GM18526 (cell line): ENCODE measurements around the gene CCDC106.

Experiments used
- POLR2A ChIP-seq: IDR thresholded peaks from 3 replicates; pipeline ENCODE4 v1.6.1; 2011; ENCODE audit not compliant: insufficient read length; ENCODE audit errors: extremely low read depth

Gene CCDC106

DNA sequence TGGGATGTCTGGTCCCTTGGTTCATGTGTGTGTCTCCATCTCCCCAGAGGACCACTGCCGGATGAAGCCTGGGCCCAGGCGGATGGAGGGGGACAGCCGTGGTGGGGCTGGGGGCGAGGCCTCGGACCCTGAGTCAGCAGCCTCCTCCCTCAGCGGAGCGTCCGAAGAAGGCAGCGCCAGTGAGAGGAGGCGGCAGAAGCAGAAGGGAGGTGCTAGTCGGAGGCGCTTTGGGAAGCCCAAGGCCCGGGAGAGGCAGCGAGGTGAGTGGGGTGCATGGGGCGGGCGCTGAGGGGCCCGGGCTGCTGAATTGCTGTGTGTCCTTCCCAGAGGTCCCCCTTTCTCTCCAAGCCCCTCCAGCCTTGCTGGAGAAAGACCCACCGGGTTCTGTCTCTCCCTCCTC, 3.2 kb downstream of the CCDC106 start:
- no peak for TF ChIP-seq POLR2A

DNA sequence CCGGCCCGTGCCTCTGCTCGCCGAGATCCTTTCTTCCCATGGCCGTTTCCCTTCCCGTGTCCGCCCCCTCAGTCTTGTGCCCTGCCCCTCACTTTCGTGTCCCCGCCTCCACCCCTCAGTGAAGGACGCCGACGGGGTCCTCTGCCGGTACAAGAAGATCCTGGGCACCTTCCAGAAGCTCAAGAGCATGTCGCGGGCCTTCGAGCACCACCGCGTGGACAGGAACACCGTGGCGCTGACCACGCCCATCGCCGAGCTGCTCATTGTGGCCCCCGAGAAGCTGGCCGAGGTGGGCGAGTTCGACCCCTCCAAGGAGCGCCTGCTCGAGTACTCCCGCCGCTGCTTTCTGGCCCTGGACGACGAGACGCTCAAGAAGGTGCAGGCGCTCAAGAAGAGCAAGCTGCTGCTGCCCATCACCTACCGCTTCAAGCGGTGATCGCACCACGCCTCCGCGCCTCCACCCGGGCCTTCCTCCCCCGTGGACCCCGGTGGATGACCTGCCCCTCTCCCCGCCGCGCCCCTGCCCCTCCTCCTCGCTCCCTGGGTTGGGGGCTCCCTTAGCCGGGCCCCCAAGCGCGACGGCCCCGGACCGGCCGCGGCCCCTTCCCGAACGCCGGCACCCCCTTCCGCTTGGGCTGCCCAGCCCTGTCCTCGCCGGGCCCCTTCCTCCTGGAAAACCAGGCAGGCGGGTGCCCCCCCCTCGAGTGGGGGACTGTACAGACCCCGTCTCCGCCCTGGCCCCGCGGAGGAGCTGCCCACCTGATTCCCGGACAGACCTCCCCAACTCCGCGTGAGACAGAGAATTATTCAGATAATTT, 4.5 kb downstream of the CCDC106 start:
- no peak for TF ChIP-seq POLR2A

DNA sequence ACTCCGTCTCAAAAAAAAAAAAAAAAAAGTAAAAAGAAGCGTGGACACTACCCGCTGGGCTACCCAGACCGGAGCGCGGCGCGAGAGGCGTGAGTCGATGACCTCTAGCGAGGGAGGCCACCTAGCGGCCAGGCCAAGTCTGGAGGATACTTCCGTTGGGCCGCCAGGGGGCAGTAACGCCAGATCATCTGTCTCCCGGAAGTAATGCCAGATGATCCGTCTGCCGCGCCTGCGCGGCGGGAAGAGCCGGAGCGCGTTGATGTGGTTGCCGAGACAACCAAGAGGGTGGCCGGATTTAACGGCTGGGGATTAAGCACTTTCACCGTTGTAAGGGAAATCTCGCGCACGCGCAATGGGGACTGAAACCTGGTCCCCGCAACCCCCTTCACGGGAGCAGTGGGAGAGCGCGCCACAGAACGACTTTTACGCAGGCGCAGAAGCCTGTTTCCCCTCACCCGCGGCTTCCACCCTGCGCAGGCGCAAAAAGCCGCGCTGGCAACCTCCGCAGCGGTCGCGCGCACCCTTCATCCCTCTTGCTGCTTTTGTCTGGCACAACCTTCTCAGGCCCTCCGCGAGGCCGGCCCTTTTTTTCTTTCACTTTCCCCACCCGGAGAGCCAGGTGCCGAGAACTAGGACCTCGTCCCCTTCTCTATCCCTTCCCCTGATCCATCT, 5.8 kb downstream of the CCDC106 start:
- peak; percentile 83 for TF ChIP-seq POLR2A

DNA sequence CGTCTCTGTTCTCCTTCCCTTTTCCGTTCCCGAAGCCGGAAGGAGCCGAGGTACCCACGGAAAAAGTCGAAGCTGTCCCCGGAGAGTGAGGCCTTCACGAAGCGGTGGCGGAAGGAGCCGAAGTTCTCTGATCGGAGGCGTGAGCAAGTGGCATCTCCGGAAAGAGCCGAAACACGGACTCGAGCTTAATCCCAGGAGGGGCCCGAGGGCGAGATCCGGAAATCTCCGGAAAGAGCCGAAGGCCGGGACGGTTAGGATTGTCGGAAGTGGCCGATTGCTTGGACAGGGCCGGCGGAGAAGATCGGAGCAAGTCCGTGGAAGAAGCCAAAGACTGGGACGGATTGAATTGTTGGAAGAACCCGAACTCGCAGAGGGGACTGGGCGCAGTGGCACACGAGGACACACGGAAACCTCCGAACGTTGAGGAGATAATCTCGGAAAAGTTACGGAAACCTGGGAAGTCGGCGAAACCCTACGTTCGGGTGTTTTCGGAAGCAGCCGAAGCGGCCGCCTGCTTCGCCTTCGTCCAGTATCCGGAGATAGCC, 6.4 kb downstream of the CCDC106 start:
- no peak for TF ChIP-seq POLR2A

DNA sequence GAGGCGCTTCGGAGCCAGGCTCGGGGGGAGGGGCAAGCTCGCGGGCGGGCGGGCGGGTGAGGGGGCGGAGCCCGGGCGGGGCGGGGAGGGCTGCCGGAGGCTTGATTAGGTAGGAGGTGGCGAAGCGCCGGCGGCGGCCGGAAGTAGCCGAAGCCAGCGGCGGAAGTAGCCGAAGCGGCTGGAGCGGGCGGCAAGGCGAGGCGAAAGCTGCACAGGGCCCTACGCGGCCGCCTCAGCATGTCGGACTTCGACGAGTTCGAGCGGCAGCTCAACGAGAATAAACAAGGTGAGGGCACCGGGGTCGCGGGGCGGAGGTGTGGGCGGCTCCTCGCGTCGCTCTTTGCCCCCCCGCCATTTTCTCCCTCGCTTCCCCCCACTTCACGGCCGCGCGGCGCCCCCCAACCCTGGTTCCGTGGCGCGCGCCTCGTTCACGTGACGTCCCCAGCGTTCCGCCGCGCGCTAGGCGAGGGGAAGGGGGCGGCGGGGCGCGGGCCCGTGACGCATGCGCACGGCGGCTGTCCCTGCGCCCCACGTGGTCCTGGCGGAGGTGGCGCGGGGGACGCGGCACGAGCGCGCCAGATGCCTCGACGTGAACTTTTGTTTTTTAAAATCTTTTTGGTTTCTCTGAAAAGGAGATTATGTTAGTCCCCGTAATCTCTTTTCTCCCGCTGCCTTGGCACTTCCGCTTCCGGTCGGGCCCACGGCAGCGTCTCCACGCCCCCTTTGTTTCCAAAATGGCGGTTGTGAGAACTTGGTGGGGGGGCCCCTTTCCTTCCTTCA, 7.0 kb downstream of the CCDC106 start, which contains the start of gene U2AF2:
U2AF2 (plus strand) TSS at position 168 of the 780 bp plus-strand sequence; CDS start at position 238, 70 bp downstream.
- peak; percentile 69 for TF ChIP-seq POLR2A

DNA sequence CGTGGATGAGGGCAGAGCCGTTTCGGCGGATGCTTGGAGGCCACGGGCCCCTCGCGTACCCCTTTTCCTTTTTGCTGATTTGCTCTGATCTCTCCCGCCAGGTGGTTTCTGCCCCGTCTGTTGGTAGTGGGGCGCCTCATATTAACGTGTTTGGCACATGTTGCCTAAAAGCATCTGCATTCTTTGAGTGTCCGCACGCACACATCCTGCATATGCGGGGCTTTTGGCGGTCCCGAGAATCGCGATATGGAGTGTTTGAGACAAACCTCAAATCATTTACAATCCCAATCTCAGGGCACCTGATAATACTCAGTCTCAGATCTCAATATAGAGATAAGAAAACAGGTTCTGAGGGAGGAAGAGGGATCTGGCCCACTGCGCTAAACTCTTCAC, 7.6 kb downstream of the CCDC106 start:
- TF ChIP-seq POLR2A: no peak

DNA sequence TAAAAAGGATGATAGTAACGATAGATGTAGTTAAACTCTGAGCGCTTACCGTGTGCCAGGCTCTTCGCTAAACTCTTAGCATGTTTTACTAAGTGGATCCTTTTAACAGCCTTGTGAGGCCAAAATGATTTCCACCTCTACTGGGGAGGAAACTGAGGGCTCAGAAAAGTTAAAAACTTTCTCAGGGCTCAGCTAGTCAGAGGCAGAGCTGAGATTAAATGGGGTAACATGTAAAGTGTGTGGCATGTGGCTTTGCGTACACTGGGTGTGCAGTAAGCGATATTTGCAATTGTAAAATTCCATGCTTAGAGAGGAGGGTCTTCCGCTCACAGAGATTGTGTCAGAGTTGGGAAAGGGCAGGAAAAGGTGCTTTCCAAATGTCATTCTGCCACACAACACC, 8.5 kb downstream of the CCDC106 start:
- no peak for TF ChIP-seq POLR2A

DNA sequence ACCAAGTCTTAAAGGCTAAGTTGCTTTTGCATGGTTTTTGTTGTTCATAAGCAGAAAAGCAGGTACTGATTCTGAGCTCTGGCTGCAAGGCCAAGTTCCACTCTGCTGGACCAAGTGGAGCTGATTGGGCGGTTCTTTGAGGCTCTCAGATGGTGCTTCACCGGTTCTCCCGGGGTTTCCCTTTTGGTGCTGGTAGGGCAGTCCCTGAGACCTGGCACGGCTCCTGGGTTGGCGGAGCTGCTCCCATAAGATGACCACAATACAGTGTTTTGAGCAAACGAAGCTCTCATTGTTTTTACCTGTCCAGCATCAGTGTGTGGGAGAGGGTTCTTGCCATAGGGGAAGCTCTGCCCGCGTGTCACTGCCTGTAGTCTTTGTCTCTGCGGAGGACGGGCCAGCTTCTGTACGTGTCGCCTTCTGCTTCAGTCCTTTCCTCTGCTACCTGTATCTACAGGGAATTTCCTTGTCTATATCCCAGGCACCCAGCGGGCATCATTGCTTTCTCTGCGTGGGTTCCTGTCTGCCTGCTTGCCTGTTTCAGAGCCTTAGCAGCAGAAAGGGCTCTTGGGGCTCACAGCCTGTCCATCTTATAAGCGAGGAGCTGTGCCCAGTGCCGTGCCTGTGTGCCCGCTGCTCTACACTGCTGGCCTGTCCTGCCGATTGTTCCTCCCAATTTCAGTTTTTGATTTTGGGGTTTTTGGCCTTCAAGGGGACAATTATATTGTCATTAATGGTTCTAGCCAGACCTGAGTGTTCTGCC, 9.2 kb downstream of the CCDC106 start:
- no peak for TF ChIP-seq POLR2A

DNA sequence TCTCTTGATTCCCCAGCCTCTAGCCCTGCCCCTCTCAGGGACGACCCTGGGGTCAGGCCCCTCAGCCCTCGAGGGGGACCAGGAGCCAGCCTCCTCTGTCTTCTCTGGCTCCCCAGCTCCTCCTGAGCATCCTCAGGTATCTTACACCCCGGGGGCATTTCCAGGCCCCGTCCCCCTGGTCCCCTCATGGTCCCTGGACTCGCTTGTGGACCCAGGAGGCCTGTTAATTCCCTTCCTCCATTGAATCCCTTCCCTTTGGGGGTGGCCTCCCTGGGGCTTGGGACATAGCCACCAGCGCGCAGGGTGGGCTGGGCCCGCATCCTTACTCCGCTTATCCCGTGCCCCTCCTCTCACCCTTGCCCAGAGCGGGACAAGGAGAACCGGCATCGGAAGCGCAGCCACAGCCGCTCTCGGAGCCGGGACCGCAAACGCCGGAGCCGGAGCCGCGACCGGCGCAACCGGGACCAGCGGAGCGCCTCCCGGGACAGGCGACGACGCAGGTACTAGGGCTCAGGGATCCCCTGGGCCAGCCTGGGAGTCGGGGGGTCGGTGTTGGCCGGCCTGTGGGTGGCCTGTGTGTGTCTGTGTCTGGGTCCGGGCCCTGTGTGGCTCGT, 10.9 kb downstream of the CCDC106 start:
- TF ChIP-seq POLR2A: no peak

DNA sequence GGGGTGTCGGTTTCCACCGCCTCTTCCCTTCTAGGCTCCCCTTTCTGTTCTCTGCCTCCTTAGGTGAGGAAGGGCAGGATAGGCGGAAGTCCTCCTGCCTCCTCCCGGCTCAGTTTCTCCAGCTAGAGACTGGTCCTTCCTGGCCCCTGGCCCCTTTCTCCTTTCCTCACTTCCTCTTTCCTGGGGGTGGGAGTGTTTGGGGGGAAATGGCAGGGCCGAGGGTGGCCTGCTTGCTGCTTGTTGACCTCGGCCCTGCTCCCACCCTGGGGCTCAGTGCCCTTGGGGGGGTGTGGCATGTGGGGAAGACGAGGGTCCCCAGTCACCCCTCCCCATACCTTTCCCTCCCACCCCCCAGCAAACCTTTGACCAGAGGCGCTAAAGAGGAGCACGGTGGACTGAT, 11.8 kb downstream of the CCDC106 start:
- no peak for TF ChIP-seq POLR2A

DNA sequence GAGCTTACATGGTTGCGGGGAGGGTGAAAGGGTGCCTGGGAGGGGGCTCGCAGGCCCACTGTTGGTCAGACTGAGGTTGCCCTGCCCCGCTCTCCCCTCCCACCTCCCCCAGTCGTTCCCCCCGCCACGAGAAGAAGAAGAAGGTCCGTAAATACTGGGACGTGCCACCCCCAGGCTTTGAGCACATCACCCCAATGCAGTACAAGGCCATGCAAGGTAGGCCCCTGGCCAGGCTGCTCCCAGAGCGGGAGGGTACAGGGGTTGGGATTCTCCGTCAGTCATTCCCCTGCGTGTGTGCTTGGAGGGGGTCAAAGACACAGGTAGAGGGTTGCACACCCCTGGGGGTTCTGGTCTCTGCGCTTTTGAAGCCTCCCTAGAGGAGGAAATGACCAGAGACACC, 12.4 kb downstream of the CCDC106 start:
- no peak for TF ChIP-seq POLR2A

DNA sequence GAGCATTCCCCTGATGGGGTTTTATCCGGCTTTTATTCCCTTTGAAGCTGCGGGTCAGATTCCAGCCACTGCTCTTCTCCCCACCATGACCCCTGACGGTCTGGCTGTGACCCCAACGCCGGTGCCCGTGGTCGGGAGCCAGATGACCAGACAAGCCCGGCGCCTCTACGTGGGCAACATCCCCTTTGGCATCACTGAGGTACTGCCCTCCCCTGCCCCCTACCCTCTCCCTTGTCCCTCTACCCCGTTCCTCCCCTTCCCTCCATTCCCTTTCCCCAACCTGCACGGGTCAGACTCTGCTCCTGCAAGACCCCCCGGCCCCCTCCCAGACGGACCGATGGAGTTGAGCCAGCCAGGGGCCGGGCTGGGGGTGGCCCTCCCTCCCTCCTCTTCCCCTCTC, 13.0 kb downstream of the CCDC106 start:
- TF ChIP-seq POLR2A: no peak

DNA sequence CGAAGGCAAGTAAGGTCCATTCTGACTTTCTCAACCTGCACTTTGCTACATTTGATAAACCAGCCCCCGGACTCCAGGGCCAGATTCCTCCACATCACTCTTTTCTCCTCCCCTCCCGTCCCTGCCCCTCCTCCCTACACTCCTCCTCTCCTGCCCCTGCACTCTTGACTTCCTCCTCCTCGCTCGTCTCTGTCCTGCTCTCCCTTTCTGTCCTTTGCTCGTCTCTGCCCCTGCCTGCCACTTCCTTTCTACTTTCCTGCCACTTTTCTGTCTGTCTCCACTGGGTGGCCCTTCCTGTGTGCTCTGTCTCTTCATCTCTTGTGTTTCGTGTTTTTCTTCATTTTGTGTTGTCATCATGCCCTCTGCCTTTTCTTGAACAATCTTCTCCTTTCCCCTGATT, 13.8 kb downstream of the CCDC106 start:
- no peak for TF ChIP-seq POLR2A

DNA sequence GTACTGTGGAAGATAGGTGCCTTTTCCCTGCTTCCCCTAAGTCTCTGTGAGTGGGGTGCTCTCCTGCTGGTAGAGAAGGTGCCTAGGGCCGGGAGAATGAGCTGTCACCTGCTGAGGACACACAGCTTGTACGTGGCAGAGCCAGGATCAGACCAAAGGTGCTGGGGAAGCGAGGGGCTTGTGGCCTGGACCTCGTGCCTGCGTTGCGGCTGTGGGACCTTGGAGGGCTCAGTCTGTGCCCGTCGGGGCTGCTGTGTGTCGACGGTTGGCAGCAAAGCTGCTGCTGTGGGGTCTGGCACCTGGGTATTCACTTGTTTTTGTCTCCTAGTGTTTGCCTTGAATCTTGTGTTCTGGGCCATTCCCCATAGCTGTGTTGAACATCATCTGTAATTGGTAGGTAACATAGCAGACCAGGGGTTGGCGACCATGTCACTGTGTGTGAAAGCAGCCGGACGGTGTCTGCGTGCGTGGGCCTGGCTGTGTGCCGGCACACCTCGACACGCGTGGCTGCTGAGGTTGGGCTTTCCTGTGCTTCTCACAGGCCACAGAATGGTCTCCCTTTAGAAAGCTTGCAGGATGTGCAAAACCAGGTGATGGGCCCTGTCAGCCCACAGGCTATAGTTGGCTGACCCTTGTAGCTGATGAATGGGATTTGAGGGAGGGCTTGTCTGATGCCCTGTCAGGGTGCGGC, 16.0 kb downstream of the CCDC106 start:
- no peak for TF ChIP-seq POLR2A
